ENCODE data around the gene SNX6. TPM values are rescaled to one million over a fixed set of nuclear protein-coding genes. Genes with fewer than 3 reads are reported as not detected.
A peak's percentile ranks its signal among the peaks of the same experiment; 100 is the strongest.

The SNX6 gene
- total and polyA plus RNA-seq, 10 donors = 23.0 to 201 (median 86.0) TPM

DNA sequence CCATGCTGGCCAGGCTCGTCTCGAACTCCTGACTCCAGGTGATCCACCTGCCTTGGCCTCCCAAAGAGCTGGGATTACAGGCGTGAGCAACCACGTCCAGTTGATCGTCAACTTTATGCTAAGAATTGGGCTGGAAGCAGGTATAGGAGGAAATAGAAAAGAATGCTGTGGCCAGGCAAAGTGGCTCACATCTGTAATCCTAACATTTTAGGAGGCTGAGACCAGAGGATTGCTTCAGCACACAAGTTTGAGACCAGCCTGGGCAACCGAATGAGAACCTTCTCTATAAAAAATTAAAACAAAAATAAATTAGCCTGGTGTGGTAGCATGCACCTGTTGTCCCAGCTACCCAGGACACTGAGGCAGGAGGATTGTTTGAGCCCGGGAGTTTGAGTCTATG lies 37.1 kb upstream of the SNX6 start:
- DNase-seq = no peak
- intact Hi-C loops (cut with DNase I; ENCODE audit: low total_unique reads) = no loop called here
- Histone ChIP-seq H3K4me1 (peaks cover 0 to 27% (median 17%) of the 10 kb centered on the region in 6 donors), H3K27me3 (replicated peaks in 1 of 7) (no peaks in the 10 kb centered on the region), H3K27ac (peak overlapping the region in 6 of 8 donors; percentile 54 to 80 (median 65)), H3K36me3 (no peaks in the 10 kb centered on the region), H3K9me3 (peaks cover 0 to 16% (median 10%) of the 10 kb centered on the region in 8 donors), H3K4me3 (no peak overlapping the region)
- WGBS, 5 donors = 94 to 98% (median 95%) methylated on average over 7 of the region's 7 CpGs
- TF ChIP-seq, protein P1, sequence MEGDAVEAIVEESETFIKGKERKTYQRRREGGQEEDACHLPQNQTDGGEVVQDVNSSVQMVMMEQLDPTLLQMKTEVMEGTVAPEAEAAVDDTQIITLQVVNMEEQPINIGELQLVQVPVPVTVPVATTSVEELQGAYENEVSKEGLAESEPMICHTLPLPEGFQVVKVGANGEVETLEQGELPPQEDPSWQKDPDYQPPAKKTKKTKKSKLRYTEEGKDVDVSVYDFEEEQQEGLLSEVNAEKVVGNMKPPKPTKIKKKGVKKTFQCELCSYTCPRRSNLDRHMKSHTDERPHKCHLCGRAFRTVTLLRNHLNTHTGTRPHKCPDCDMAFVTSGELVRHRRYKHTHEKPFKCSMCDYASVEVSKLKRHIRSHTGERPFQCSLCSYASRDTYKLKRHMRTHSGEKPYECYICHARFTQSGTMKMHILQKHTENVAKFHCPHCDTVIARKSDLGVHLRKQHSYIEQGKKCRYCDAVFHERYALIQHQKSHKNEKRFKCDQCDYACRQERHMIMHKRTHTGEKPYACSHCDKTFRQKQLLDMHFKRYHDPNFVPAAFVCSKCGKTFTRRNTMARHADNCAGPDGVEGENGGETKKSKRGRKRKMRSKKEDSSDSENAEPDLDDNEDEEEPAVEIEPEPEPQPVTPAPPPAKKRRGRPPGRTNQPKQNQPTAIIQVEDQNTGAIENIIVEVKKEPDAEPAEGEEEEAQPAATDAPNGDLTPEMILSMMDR (IDR thresholded peaks at IDR 0.05 in 8 of 11, conservative IDR thresholded peaks at IDR 0.05 in 3 of 11) = no peak
- no peak for TF ChIP-seq POLR2AphosphoS5 (IDR thresholded peaks at IDR 0.05)
- TF ChIP-seq POLR2A (IDR thresholded peaks at IDR 0.05) = no peak

DNA sequence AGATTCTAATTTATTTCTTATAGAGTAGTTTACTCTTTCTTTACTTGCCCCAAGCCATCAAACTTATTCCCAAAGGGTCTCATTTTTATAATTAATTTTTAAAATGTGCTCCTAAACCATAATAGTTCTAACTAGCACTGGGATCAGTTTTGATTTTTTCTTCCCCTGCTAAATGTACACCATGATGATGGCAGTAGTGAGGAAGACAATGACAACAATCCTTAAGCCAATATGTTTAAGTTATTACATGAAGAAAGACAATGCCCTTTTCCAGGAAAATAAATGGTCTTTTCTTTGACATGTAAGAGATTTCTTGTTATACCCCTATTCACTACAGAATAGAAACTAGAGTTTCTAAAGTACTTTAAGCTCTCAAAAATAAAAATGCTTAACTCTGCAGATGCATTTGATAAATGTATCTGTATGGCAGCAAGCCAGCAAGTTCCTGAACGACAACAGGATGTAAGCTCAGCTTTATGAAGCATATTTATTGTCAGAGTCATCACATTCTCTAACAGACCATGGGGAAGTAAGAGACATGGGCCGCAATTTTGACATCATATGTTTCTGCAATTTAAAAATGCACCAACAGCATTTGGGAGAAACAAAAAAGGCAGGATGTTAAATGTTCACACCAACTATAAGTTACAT lies 36.0 kb upstream of the SNX6 start:
- TF ChIP-seq, protein P1 (IDR thresholded peaks at IDR 0.05 in 8 of 11, conservative IDR thresholded peaks at IDR 0.05 in 3 of 11) = no peak
- peak in 1 of 3 donors; percentile 38 for TF ChIP-seq POLR2AphosphoS5 (IDR thresholded peaks at IDR 0.05)
- peaks cover 0 to 27% (median 14%) of the 10 kb centered on the region in 8 donors for H3K9me3 ChIP-seq
- H3K36me3 ChIP-seq = no peaks in the 10 kb centered on the region
- H3K27ac ChIP-seq = peak overlapping the region; percentile 21 to 80 (median 65)
- H3K27me3 ChIP-seq (replicated peaks in 1 of 7) = no peaks in the 10 kb centered on the region
- no peak for DNase-seq
- WGBS, 5 donors = 5 to 12% (median 8%) methylated on average over 2 of the region's 2 CpGs
- intact Hi-C loops (cut with DNase I; ENCODE audit: low total_unique reads) = no loop called here
- H3K4me1 ChIP-seq = peaks cover 0 to 23% (median 16%) of the 10 kb centered on the region in 6 donors
- no peak overlapping the region for H3K4me3 ChIP-seq

DNA sequence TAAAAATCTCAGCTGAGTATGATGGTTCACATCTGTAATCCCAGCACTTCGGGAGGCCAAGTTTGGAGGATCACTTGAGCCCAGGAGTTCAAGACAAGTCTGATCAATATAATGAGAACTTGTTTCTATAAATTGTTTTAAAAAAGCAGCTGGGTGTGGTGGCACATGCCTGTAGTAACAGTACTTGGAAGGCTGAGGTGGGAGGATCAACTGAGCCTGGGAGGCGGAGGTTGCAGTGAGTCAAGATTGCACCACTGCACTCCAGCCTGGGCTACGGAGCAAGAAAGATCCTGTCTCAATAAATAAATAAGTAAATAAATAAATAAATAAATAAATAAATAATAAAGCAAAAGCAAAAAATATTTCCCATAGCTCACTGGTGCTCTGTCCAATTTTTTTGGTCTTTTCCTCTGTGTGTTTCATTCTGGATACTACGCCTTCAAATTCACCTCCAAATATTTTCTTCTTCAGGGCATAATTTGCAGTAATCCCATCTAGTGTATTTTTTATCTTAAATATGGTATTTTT lies 32.7 kb upstream of the SNX6 start:
- intact Hi-C loops (cut with DNase I; ENCODE audit: low total_unique reads) = no loop called here
- H3K27me3 ChIP-seq (replicated peaks in 1 of 7) = no peaks in the 10 kb centered on the region

DNA sequence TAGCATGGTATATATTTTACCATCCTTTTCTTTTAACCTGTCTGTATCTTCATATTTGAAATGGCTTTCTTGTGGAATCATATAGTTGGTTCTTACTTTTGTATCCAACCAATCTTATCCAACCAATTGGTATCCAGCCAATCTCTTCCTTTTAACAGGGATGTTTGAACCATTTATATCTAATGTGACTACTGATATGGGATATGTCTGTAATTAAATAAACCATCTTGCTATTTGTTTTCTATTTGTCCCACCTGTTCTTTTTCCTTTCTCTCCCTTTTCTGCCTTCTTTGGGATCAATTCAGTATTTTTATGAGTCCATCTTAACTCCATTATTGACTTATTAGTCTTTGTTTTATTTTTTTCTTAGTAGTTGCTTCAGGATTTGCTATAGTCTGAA lies 30.8 kb upstream of the SNX6 start:
- Histone ChIP-seq H3K36me3 (no peaks in the 10 kb centered on the region), H3K27ac (no peak overlapping the region), H3K27me3 (replicated peaks in 1 of 7) (no peaks in the 10 kb centered on the region), H3K4me3 (no peak overlapping the region), H3K9me3 (peaks cover 0 to 31% (median 17%) of the 10 kb centered on the region in 8 donors), H3K4me1 (peaks cover 0 to 11% (median 5%) of the 10 kb centered on the region in 6 donors)
- intact Hi-C loops (cut with DNase I; ENCODE audit: low total_unique reads) = no loop called here
- TF ChIP-seq POLR2A (IDR thresholded peaks at IDR 0.05) (no peak), POLR2AphosphoS5 (IDR thresholded peaks at IDR 0.05) (no peak)
- TF ChIP-seq, protein P1 (IDR thresholded peaks at IDR 0.05 in 8 of 11, conservative IDR thresholded peaks at IDR 0.05 in 3 of 11) = no peak
- DNase-seq = no peak

More for the DNA sequence above, 32.7 kb upstream of the SNX6 start:
- H3K27ac ChIP-seq = no peak overlapping the region
- H3K36me3 ChIP-seq = no peaks in the 10 kb centered on the region
- no peak overlapping the region for H3K4me3 ChIP-seq
- no peak for DNase-seq
- peaks cover 0 to 23% (median 16%) of the 10 kb centered on the region in 6 donors for H3K4me1 ChIP-seq
- TF ChIP-seq POLR2A (IDR thresholded peaks at IDR 0.05) (no peak), POLR2AphosphoS5 (IDR thresholded peaks at IDR 0.05) (no peak)
- TF ChIP-seq, protein P1 (IDR thresholded peaks at IDR 0.05 in 8 of 11, conservative IDR thresholded peaks at IDR 0.05 in 3 of 11) = no peak
- 94 to 99% (median 95%) methylated on average over 4 of the region's 4 CpGs for whole genome bisulfite sequencing, 5 donors
- H3K9me3 ChIP-seq = peaks cover 0 to 31% (median 17%) of the 10 kb centered on the region in 8 donors
